ENCODE data around the gene RPP38. TPM values are rescaled to one million over a fixed set of nuclear protein-coding genes. Genes with fewer than 3 reads are reported as not detected.

Gene RPP38
- total and polyA plus RNA-seq, 2 of the 4 experiments (the other 2 are of a cell fraction): 12.4 to 19.0 TPM

DNA sequence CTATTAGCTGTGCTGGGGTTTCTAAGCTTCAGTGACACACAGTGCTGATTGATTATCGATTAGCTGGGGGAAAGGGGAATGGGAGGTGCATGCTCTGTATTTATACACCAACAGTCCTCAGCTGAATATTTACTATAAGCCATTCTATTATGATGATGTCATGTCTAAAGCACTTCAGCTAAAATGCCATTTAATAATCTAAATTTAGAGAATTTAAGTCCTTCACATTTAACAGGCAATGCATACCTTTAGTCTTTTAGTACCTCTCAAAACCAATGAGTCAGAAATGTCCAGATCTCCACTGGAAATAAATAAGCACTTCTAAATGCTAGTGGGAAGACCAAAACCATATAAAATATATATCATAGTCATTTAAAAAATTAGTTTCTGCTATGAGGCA, 24.6 kb downstream of the RPP38 start:
- dilution Hi-C loops (cut with HindIII; ENCODE audit: low sequenced_read_pairs, unreplicated experiment) (no loop called here), intact Hi-C loops (cut with micrococcal nuclease) (no loop called here), in situ Hi-C loops (cut with MboI; ENCODE audit: low sequenced_read_pairs) (no loop called here)
- no TSS peak for BruUV-seq (replicated peaks)
- H2AFZ ChIP-seq (replicated peaks; ENCODE audit: low read length, poor library complexity): no peak overlapping the region
- CTCF ChIA-PET: no interaction called here
- peak overlapping the region; percentile 66 for H2AK9ac ChIP-seq (replicated peaks; ENCODE audit: low read depth, low read length, poor library complexity)
- H2AK5ac ChIP-seq (ENCODE audit: low read depth, low read length): no peak overlapping the region
- ATAC-seq (ENCODE audit: low read depth) (peak; percentile 48), DNase-seq (peak; percentile 44)
- H3K23ac ChIP-seq (ENCODE audit: low read depth, low read length): no peak overlapping the region
- no peak overlapping the region for H3K4me3 ChIP-seq (ENCODE audit: insufficient read depth, low read depth, low read length)
- no peak overlapping the region for H2BK15ac ChIP-seq (ENCODE audit: low read depth, low read length)
- no peak overlapping the region for H4K8ac ChIP-seq (ENCODE audit: low read depth in 2 of 2, low read length in 2 of 2)
- H3K4me1 ChIP-seq (ENCODE audit: control insufficient read depth, insufficient read depth, low read length): peaks cover 7% of the 10 kb centered on the region
- H4K20me1 ChIP-seq (ENCODE audit: insufficient read depth, low read length): no peaks in the 10 kb centered on the region
- H3K4me2 ChIP-seq (ENCODE audit: low read depth, low read length): no peak overlapping the region
- no peak overlapping the region for H3K14ac ChIP-seq (replicated peaks; ENCODE audit: low read depth, low read length)
- POLR2A ChIA-PET (ENCODE audit: unreplicated experiment): no interaction called here
- peaks cover 4% of the 10 kb centered on the region; the same call in 1 of the 2 replicates for H3K9me1 ChIP-seq (ENCODE audit: insufficient read depth, low read length)
- no peak for TF ChIP-seq MXI1 (IDR thresholded peaks at IDR 0.05; ENCODE audit: borderline replicate concordance, low read depth, low read length)
- TF ChIP-seq RCOR1 (IDR thresholded peaks at IDR 0.05; ENCODE audit: insufficient replicate concordance, low read length): no peak
- TF ChIP-seq POLR2A (IDR thresholded peaks at IDR 0.05; ENCODE audit: low read depth, low read length): no peak
- TF ChIP-seq MAFK (IDR thresholded peaks at IDR 0.05; ENCODE audit: low read depth, low read length): no peak
- no peak for TF ChIP-seq CEBPB (IDR thresholded peaks at IDR 0.05; ENCODE audit: low read depth, low read length)
- TF ChIP-seq SMC3 (IDR thresholded peaks at IDR 0.05; ENCODE audit: low read depth, low read length): no peak
- TF ChIP-seq RFX5 (IDR thresholded peaks at IDR 0.05; ENCODE audit: low read depth, low read length): no peak
- no peak for TF ChIP-seq MAZ (IDR thresholded peaks at IDR 0.05; ENCODE audit: borderline replicate concordance, low read depth, low read length)
- TF ChIP-seq FOS (IDR thresholded peaks at IDR 0.05; ENCODE audit: low read depth, low read length): no peak
- TF ChIP-seq, protein P1, sequence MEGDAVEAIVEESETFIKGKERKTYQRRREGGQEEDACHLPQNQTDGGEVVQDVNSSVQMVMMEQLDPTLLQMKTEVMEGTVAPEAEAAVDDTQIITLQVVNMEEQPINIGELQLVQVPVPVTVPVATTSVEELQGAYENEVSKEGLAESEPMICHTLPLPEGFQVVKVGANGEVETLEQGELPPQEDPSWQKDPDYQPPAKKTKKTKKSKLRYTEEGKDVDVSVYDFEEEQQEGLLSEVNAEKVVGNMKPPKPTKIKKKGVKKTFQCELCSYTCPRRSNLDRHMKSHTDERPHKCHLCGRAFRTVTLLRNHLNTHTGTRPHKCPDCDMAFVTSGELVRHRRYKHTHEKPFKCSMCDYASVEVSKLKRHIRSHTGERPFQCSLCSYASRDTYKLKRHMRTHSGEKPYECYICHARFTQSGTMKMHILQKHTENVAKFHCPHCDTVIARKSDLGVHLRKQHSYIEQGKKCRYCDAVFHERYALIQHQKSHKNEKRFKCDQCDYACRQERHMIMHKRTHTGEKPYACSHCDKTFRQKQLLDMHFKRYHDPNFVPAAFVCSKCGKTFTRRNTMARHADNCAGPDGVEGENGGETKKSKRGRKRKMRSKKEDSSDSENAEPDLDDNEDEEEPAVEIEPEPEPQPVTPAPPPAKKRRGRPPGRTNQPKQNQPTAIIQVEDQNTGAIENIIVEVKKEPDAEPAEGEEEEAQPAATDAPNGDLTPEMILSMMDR (conservative IDR thresholded peaks at IDR 0.05; ENCODE audit: low read depth, low read length): no peak
- TF ChIP-seq BHLHE40 (IDR thresholded peaks at IDR 0.05; ENCODE audit: low read depth, low read length): no peak
- TF ChIP-seq, protein P2, sequence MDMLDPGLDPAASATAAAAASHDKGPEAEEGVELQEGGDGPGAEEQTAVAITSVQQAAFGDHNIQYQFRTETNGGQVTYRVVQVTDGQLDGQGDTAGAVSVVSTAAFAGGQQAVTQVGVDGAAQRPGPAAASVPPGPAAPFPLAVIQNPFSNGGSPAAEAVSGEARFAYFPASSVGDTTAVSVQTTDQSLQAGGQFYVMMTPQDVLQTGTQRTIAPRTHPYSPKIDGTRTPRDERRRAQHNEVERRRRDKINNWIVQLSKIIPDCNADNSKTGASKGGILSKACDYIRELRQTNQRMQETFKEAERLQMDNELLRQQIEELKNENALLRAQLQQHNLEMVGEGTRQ (IDR thresholded peaks at IDR 0.05; ENCODE audit: low read depth, low read length): no peak
- no peak for TF ChIP-seq CHD1 (IDR thresholded peaks at IDR 0.05; ENCODE audit: low read depth, low read length)
- no peak for TF ChIP-seq NFE2L2 (IDR thresholded peaks at IDR 0.05; ENCODE audit: low read depth, low read length)
- no CpG with 5 or more reads among the region's 1 CpG for WGBS, 2 experiments (ENCODE audit: extremely low coverage in 2 of 2, insufficient read length in 1 of 2)
- H3K18ac ChIP-seq (ENCODE audit: low read depth, low read length): no peak overlapping the region
- no peak overlapping the region for H3K9ac ChIP-seq (ENCODE audit: low read depth, low read length)
- H3K79me1 ChIP-seq (ENCODE audit: low read depth in 1 of 2, low read length in 2 of 2): peaks cover 2 to 15% of the 10 kb centered on the region in 2 experiments; a peak in 3 of 4 replicates
- H4K91ac ChIP-seq (ENCODE audit: insufficient read depth, low read depth, low read length): no peak overlapping the region
- no peak overlapping the region for H3K4ac ChIP-seq (ENCODE audit: low read depth, low read length)
- peak overlapping the region; percentile 11 for H2BK5ac ChIP-seq (ENCODE audit: low read depth, low read length, poor library complexity, severe bottlenecking)
- no peak overlapping the region for H2BK20ac ChIP-seq (ENCODE audit: low read depth, low read length)
- H2BK120ac ChIP-seq (ENCODE audit: low read depth, low read length): no peak overlapping the region
- no peak overlapping the region for H4K5ac ChIP-seq (ENCODE audit: low read depth, low read length)
- no peak overlapping the region for H3K27ac ChIP-seq (ENCODE audit: insufficient read depth, low read length)
- H3K27me3 ChIP-seq (ENCODE audit: control insufficient read depth, insufficient read depth, low read length): no peaks in the 10 kb centered on the region
- no peaks in the 10 kb centered on the region for H3K9me3 ChIP-seq (ENCODE audit: control insufficient read depth, insufficient read depth, low read length)
- H3K36me3 ChIP-seq (ENCODE audit: control insufficient read depth, insufficient read depth, low read length): peaks cover 16% of the 10 kb centered on the region
- H3K56ac ChIP-seq (ENCODE audit: extremely low read depth, insufficient read depth, low read length): no peak overlapping the region
